Uterus (tissue), 2 donors: Measurements from ENCODE around the gene CENPF.

Experiments
- CTCF ChIP-seq, 4 experiments: fragments of 200-600 bp in 2 of 4; fragments of 450-650 bp in 2 of 4; sonication (generic) in 2 of 4; IDR thresholded peaks; one replicate each; pipeline ENCODE4 v1.5.1; 2016 to 2019; ENCODE audit warnings: antibody characterized with exemption in 4 of 4, mild to moderate bottlenecking in 2 of 4, moderate library complexity in 1 of 4
- POLR2A ChIP-seq, 2 donors: fragments of 450-650 bp; IDR thresholded peaks; one replicate each; pipeline ENCODE4 v1.6.1; 2016; ENCODE audit warnings: antibody characterized with exemption in 2 of 2, mild to moderate bottlenecking in 1 of 2, moderate library complexity in 1 of 2

- no peak for TF ChIP-seq CTCF (IDR thresholded peaks at IDR 0.05)
- no peak for TF ChIP-seq POLR2A (IDR thresholded peaks at IDR 0.05)
Observed at GRCh38 chr1:214637125-214637524, 34.1 kb downstream of the CENPF start.
